DMS153 treated with DMSO at 0.1 percent for 48 hours (cell line): Measurements from ENCODE around the gene PLEKHA7.

Experiments
- DNase-seq: peaks from one replicate; lab custom pipeline; 2025; ENCODE audit not compliant: unreplicated experiment; lab: John Stamatoyannopoulos, UW

Gene PLEKHA7

DNA sequence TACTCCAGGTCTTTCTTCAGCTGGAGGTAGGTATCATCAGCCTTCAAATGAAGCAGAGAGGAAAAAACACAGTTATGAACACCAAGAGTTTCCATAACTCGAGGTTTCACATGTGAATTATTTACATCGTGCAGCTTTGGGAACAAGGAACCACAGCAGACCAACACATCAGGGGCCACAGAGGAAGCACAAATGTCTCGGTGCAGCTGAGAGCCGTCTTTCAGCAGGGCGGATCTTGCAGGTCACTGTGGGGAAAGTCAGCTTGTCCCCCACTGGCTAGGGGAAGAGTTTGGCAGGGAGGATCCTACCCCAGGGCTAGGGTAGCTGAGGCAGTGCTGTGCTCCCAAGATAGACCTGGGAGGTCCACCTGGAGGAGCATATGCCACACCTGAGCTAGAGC lies 201.1 kb downstream of the PLEKHA7 start:
- DNase-seq = no peak

DNA sequence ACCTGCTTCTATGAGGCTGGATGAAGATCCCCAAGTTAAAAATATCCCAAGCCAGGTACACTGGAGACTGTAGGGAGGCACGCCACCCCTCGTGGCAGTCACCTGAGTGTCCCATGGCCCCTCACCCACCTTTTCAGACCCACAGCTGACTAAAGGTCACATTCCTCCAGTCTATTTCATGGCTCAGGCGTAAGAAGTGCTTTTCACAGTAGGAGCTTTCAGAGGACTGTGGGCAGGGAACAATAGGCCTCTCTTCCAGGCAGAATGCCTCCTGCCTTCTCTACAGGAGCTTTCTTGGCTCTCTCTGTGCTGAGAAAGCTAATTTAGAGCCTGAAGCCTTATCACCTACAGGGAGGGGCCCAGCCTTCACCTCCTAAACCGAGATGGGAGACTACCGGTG lies 201.9 kb downstream of the PLEKHA7 start:
- DNase-seq = no peak

DNA sequence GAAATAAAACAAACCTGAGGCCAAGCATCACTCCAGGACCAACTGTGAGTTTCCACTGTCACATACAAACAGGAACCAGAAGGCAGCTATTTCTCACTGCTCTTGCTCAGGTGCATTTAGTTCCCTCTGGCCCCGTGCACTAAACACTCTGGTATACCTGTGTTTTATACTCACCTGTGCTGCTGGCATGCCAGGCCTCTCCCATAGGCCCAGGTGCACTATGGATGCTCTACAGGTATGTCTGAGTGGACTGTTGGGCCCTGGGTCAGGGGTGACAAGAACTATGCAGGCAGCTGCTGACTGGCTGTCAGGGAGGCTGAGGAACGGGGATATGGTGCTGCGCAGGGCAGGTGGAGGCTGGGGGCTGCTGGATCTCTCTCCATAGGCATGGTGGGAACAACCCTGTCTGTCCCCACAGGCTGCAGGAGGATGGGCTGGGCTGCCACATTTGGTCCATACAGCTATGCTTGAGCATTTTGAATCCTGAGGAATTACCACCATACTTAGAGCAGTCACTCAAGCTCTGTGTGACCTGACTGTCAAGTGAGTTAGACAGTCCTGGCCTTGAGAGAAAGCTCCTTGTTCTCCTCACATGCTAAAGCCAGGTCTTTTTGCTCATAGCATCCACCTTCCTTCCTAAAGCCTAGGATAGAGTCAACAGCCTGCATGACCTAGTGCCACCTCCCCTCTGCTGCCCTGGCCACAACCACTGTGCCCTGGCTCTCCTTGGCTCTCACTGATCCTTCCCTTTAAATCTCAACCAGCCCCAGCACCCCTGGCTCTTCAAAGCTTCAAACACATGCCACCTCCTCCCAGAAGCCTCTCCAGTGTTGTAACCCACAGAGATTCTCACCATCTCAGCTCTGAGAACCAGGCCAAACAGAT lies 202.8 kb downstream of the PLEKHA7 start:
- DNase-seq = no peak

DNA sequence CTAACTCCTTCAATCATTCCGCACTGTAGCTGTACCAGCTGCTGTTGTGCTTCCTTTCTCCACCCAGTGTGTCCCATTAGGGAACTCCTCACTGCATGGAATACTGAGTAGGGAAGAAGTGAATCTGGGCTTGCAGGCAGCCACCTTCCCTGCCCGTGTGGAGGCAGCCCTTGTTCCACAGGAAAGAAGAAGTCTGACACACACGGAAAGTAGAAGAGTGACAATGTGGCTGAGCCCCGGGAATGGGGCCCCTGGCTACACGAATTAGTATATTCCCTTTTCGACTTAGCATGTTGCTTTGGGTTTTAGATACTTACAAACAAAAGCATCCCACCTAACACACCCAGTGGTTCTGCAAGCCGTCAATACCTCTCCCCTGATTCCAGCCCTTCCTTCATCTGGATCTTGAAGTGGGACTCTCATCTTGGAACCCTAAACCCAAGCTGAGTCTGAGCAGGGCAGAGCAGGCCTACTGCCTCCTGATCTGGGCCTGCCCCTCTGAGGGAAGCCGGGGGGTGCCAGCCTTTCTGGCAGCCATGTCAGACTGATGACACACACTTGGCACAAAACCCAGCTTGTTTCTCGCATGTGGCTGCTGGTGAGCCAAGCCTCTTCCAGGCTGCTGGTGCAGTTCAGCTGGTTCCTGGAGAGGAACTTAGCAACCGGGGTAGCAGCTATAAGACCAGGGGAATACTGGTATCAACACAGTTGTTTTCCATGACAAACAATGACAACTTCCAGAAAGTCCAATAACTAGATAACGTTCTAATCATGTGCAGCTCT lies 204.1 kb downstream of the PLEKHA7 start:
- no peak for DNase-seq

DNA sequence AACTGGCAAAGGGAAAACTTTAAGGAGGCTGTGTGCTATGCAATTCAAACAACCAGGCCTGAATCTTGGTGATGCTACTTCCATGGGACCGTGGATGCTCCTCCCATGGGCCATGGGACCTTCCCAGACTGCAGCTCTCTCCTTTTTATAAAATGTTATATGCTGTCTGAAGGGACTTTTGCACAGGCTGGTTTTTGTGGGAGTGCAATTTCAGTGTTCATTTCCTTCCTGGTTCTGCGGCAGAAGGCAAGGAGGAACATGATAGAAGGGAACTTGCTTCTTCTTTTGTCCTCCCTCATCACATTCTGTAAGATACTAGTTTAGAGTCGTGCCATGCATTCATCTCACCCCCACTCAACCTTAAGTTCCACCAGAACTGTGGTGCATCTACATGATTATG lies 206.9 kb downstream of the PLEKHA7 start:
- DNase-seq = no peak

DNA sequence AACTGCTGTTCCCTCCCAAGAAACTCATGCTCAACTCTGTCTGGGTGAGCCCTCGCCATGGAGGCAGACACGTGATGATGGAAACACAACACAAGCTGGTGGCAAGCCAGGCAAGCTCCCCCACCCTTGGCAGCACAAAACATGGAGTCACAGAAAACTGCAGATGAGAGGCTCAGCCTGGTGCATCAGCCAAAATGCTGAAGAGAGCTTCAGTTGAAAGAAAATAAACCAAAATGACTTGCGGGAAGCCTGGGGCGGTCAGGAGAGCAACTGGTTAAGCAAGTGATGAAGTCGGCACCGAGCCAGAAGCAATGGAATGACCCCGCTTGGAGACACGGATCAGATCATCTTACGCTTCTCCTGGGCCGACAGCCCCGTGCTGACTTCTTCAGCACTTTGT lies 207.4 kb downstream of the PLEKHA7 start:
- DNase-seq = no peak

DNA sequence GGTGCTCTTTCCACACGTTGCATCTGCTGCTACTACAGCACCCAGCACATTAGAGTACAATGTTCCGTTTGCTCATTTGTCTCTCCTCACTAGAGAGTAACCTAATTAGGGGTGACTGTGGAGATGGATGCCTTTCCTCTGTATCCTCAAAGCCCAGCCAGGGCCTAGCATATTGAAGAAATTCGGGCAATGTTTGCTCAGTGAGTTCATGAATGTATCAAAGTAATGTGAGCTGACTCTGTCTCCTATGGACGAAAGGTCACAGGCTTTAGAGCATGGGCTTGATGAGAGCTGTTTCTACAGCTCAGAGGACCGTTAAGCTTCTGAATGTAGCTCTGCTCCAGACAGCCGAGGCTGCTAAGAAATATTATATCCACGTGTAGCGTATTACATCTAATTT lies 208.3 kb downstream of the PLEKHA7 start:
- DNase-seq = no peak

DNA sequence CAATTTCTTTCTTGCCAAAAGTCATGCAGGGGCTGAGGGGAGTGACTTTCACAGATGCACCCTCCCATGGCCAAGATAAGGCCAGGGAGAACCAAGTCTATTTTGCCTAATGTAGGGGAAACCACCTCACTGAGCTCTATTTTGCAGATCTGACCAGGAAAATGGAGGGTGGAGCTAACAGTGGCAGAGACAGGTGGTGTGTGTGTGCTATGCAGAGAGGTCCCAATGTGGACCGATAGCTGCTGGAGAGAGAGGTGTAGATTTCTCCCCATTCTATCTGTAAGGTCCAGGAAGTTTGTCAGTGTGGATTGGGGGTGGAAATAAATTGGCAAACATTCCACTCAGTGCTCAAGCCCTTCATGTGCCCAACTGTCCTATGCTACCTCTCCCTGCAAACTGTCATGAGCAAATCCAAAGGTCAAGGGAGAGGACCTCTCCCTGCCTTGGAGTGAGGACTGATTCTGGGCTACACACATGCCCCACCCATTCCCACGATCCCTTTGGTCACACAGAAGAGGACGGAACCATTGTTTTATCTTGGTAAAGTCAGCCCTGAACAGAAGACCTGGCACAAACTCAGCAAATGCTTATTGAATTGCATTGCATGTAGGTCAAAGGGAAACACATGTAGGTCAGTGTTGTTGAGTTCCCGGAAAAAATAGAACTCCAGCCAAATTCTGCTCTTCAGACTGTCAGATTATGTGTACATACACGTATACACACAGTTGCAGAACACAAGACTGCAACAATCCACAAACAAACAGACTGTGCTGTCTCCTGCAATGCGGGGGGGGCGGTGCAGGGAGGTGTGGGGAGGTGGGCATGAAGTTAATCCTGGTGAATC lies 209.9 kb downstream of the PLEKHA7 start:
- no peak for DNase-seq

DNA sequence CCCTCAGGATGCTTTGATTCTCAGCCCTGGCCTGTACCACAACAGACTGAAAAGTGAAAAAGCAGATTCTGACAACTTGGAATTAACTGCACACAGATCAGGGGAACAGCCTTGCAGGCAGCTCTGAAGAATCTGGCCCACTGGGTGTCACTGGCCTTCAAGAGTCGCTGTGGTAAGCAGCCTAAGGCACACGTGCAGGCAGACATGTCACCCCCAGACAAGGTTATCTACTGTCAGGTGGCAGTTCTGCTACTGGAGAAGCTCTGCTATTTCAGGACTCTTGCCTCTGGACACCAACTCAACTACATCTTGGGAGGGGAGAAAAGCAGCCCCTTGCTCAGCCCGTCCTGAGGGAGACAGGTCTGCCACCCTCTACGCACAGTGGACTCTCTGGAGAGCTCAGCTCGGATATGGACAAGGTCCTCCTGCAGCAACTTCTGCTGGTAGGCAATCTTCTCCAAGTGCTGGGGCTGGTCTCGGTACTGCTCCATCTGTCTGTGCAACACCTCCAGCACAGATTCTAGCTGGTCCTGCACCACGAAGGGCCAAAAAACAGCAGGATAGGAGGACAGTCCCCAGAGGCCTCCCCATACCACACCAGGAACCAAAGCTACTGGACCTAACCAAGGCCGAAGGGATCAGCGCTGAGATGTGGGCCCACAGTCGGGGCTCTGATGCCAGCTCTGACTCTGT lies 212.8 kb downstream of the PLEKHA7 start:
- DNase-seq = no peak

DNA sequence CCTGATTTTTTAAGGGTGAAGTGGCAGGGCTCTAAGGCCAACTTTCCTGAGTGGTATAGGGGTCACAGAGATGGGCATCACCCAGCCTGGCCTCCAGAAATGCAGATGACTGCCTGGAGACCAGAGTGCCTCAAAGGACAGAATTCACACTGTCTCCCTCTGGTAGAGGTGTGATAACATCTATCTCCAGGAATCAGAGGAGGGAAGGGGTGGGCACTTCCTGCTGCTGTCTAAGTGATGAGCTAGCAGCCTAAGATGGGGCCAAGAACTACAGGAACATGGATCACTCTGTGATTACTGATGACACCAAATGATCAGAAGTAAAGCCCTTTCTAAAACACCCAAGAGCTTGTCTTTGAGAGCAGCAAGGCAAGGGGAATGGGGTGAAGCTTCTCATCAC lies 213.8 kb downstream of the PLEKHA7 start:
- DNase-seq = no peak

DNA sequence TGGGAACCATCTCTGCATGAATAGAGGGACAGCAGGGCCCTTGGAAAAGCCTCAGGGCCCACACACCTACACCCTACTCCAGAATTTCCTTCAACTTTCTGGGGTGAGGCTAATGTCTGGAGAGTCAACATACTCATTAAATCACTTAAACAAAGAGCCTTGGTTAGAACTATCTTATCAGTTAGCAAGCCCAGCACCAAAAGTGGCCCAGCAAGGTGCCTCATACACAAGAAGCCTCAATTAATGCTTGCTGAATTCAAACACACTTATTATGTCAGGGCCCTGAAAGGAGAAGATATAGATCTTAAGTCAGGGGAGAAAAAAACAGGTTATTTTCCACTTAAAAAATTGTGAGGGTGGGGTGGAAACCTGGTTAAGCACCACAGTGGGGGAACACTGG lies 214.3 kb downstream of the PLEKHA7 start:
- DNase-seq = no peak

DNA sequence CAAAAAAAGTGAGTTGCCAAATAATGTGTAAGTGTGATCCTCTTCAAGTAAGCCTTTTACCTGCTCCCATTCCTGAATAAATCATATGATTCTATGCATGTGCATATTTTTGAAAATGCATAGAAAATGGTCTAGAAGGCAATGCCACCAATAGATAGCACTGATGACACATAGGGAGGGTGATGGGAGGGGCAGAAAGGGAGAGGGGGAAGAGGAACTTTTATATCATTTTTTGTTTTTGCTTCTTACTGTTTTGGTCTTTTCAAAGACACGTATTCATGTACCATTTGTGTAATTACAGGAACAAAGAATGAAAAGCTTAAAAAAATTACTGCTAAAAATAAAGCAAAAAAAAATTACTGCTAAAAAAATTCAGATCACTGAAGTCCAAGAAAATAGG lies 215.0 kb downstream of the PLEKHA7 start:
- no peak for DNase-seq

DNA sequence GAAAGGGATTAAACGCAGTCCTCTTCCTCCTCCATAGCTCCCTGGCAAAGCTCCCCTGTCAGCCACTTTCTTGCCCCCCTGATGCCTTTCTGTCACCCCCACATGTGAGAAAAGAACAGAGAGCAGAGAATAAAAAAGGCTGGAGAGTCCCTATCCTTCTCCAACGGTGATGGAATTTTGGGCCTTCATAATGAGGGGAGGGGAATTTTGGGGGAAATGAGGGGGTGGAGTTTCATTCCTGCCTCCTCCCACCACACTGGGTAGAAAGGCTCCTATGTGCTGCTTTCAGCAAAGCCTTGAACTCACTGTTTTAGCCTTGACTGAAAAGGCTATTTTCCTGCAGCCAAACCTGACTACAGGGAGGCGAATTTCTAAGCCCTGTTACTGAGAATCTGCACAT lies 216.4 kb downstream of the PLEKHA7 start:
- DNase-seq = no peak

DNA sequence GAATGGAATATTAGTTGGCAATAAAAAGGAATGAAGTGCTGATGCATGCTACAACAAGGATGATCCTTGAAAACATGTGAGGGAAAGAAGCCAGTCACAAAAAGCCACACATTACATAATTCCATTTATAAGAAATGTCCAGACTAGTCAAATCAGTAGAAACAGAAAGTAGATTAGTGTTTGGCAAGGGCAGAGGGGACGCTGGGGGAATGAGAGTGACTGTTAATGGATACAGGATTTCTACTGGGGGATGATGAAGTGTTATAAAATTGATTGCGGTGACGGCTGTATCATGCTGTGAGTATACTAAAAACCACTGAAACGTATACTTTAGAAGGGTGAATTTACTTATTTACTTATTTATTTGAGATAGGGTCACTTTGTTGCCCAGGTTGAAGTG lies 217.9 kb downstream of the PLEKHA7 start:
- no peak for DNase-seq

DNA sequence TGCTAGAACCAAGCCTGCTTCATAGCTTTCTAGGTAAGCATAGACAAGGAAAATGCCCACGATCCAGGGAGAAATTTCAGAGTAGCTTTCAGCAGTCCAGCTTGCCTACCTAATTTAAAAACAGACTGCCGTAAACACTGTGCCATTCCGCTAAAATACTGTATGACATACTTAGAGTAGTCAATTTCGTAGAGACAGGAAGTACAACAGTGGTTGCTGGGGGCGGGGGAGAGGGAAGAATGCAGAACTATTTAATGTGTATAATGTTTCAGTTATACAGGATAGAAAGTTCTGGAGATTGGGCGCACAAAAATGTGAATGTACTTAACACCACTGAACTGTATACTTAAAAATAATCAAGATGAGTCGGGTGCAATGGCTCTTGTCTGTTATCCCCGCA lies 219.1 kb downstream of the PLEKHA7 start:
- no peak for DNase-seq

DNA sequence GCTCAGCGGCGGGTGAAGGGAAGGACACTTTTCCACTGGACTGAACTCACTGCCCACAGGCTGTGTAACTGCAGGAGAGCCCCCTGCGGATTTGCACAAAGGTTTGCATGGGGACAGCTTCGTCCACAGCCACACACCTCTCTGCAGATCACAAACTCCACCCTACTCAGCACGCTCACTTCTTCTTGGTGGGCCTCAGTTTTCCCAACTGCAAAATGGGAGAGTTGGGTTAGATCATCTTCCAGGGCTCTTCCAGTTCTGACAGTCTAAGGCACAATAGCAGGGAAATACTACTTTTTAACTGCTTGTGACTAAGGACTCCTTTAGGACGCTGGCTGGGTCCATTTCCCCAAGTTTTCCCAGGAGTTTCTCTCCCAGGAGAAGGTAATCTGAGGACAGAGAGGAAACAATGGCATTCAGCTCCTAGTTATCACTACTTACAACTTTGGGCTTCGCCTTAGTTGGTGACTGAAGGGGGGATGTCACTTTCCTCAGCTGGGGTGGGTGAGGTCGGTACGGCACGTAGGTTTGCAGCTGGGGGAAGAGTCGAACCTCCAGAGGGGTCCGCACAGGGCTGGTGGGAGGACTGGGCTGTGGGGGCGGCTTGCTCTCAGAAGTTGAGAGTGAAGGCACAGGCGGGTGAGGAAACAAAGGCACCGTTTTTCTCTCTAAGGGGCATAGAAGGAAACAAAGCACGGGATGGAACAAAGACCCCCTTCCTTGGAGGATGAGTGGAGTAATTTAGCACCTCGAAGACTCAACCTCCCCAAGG lies 220.0 kb downstream of the PLEKHA7 start:
- DNase-seq = no peak

DNA sequence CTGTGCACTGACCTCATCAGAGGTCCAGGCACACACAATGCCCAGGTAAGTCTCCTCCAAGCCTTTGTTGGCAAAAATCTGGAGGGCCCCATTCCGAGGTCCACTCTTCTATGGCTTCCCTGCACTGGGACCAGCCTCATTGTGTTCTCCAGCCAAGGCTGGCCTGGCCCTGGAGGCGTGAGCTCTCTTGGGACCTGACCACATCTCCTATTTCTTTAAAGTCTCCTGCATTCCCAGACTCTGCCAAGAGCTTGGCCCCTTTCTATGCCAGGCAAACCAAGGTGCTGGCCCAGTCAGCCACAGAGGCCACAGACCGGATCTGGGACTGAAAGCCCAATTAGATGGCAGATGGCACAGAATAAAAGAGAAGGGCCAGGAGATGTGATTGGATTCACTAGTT lies 220.7 kb downstream of the PLEKHA7 start:
- DNase-seq = no peak

DNA sequence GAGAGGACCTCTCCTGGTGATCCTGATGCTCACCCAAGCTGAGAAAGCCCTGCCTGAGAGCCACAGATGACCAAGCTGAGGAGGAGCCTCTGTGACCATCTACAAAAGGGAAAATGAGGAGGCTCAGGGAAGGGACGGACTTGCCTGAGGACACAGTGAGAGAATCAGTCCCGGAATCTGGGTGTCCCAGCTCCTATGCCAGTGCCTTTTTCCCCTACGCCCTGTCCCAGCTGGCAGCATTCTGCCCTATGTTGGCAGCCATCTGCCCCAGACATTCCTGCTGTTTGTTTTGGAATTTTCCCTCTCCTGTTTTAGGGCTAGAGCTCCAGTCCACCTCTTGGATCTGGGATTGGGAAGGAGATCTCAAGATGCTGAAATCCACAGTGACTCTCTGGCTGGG lies 221.2 kb downstream of the PLEKHA7 start:
- no peak for DNase-seq

DNA sequence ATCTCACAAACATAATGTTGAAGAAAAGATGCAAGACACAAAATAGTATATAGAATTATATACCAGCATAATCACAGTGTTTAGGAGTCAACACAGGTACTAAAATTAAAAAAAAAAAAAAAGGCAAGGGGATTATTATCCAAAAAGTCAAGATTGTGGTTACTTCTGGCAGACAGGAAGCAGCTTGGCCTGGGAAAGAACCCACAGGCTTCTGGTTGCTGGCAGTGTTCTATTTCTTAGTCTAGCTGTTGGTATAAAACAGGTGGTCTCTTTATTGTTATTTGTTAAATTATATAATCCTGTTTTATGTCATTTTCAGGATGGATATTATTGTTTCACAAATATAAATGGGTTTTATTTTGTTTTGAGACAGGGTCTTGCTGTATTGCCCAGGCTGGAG lies 221.8 kb downstream of the PLEKHA7 start:
- no peak for DNase-seq
